Kidney tubule cell (primary cell): ENCODE results near the gene ZNF608.

Source experiments
- DNase-seq: peaks from one replicate; pipeline ENCODE4 v3.0.0-alpha.2; 2018; ENCODE audit warnings: low spot score

ZNF608 gene

DNA sequence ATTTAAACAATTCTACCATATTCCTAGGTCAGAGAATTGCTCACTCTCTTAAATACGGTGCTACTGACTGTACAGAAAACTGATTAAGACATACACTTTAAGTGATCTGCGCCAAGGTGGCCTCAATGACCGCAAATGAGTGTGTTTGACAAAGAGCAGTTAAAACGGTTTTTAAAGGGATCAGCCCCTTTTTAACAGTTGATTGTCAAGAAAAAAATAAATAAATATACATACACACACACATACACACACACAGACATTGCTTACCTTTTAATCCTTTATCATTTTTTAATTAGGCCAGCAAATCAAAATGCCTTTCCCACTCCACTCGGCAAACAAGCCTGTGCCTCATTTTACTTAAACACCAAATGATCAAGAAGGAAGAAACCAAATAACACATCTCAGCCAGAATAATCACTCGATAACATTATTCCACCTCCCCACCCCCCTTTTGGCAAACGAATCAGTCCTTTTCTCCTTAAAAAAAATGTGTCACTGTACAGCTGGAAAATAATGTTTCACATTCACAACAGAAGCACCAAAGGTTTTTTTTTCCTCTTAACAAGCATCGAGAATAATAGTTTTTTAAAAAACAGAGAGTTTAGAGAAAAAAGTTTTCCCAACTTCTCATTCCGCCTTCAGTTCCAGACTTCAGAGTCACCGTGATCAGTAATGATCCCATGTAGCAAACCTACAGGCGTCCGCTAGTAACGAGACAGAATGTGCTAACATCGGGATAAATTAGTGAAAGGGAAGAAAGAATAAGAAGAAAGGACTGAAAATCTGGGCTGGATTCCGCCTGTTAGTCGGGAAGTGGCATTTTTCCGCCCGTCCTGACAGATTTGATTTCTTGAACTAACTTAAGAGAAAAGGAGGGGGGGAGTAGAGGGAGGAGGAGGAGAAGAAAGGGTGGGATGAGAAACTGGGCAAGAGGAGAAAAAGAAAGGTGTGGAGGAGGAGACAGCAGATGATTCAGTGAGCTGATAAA is at the start of gene ZNF608:
Gene ZNF608, minus strand, starts transcription at position 712 of the 988 bp plus-strand sequence. CDS start 1,650 bp downstream, outside the sequence.
- peak; percentile 87 for DNase-seq

GRCh38 chr5:124795829-124796228 is 49.4 kb upstream of the ZNF608 start:
- DNase-seq = no peak

DNA sequence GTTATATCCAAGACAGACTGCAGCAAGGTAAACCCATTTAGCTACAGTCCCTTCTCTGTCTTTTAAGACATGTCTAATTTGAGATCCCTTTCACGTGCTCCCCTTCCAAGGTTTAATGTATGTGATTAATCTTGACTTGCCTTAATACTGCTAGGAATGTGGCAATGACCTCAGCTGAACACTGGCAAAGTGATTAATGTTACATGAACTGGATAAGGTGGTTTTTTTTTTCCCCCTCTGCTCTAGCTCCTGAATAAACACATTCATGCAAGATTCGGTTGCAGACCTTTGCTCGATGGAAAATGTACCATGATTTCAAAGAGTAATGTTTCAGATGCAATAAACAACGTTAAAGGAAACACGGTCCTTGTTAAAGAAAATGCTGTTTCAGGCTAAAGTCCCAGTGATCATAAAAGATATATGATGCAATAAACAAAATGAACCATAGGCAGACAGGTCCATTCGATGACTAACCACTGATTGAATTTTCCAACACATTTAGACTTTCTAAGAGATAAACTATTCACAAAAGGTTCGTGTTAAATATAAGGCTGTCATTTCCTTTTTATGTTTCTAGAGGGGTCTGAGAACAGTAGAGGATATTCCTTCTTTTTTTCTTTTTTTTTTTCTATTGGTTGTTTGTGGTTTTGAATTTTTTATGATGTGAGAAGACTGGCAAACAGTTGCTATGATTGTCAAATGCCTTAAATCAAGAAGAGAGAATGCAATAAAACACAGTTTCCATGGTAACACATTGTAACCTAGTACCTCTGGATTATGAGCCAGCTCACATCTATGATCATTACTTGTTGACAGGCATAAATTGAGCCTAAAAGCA is 44.7 kb upstream of the ZNF608 start:
- peak; percentile 64 for DNase-seq

DNA sequence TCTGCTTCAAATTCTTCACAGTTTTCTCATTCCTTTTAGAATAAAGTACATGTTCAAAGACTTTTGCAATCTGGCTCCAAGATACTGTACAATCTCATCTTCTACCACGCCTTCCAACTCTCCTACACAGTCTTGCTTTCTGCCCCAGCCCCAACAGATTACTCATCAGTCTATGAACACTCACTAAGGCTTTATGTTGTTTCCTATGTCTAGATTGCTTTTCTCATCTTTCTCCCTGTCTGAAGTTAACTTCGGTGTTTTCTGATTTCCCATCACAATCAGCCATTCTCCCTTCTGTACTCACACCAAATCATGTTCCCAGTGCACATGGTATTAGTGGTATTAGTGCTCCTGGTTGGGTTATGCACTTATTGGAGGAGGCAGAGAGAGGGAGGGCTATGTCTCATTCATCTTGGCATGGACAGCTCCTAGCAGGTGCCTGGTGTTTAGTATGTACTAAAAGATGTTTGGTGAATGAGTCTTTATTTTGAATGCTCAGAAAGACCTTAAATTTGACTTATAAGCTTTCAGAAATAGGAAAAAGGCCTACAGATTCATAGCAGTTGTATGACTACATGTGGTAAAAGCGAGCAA is 44.0 kb upstream of the ZNF608 start:
- DNase-seq = peak; percentile 48

GRCh38 chr5:124789104-124789605 is 42.7 kb upstream of the ZNF608 start:
- no peak for DNase-seq

GRCh38 chr5:124783794-124784193 is 37.4 kb upstream of the ZNF608 start:
- no peak for DNase-seq

- peak; percentile 8 for DNase-seq
Measured at GRCh38 chr5:124783285-124783684, 36.8 kb upstream of the ZNF608 start.

DNA sequence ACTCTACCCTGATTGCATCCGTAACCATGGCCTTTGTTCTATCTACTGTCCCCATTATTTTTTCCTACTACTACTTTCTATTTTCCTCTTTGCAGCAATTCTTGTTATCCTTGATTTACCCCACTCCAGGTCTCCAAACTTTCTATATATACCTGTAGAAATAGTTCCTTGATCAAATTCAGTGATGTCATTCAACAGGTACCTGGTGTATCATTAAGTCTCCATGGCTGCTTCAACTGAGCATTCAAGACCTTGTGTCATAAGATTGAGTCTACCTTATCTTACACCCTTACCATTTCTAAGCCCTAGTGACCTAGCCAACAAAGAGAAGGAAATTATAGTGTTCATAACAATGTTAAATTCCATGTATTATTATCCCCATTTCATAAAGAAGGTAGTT is 35.8 kb upstream of the ZNF608 start:
- DNase-seq = no peak

DNA sequence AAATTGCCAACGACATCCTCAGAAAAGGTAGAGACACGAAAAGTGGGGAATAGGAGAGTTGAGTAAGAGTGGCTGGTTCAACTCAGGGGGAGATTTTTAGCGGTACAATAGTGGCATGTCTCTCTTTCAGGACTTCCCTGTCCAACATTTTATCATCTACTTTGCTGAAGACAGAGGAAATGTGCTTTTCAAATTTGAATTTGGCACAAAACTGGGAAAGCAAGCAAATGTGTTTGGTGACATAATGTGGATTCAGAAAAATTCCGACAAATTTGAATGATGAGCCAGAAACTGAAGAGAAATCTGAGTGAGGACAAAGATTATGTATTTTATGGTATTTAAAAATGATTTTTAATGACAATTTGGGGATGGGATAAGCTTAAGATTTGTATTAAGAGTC is 33.6 kb upstream of the ZNF608 start:
- DNase-seq = no peak

- DNase-seq = no peak
Measured at GRCh38 chr5:124773315-124774311, 27.2 kb upstream of the ZNF608 start.

DNA sequence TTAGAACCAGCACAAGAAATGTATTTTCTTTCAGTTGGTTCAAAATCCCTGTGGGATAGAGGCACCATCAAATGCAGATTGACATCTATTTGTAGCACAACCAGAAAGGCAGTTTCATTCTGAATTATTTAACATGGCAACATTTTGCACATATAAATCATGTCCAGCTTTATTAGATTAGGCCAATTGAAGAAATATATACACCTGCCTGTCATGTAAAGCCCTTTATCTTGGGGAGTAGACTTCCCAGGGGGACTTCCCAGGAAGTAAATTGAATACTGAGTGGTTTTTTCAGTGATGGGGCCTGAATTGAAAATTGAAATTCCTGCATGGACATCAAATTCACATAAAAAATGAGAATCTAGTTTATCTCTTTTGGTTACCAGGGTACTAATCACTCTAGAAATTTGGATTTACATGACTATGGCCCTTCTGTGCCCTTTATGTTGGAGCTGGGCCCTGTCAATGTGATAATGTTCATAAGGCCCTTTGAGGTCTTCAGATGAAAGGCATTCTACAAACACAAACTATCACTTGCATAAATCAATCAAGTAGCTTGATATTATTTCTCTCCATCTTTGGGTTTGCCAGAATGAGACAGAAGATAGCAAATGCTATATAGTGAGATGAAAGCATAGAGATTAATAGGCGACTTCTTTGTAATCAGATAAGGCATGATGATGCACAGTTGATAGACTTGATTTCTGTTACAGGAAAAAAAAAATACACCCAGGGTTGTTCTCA is 26.2 kb upstream of the ZNF608 start:
- no peak for DNase-seq

- no peak for DNase-seq
Measured at GRCh38 chr5:124771761-124772160, 25.3 kb upstream of the ZNF608 start.

- no peak for DNase-seq
Measured at GRCh38 chr5:124764992-124765611, 18.7 kb upstream of the ZNF608 start.

GRCh38 chr5:124764585-124764984 is 18.1 kb upstream of the ZNF608 start:
- no peak for DNase-seq

DNA sequence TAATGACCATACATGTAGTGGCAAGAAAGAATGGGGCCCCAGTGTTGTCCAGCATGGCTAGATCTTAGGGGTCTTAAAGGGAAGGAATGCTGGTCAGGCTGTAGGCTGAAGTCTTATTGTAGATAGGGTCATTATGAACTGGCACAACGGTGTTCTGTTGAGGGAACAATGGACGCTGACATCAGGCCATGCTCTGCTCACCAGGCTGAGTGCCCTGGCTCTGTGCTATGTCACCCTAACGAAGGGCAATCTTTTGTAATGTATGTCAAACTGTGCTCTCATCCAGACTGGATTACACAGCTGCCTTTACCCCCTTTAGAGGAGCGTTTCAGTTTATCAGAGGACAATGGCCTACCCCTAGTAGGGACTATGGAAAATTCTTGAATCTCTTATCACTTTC is 14.6 kb upstream of the ZNF608 start:
- no peak for DNase-seq

DNA sequence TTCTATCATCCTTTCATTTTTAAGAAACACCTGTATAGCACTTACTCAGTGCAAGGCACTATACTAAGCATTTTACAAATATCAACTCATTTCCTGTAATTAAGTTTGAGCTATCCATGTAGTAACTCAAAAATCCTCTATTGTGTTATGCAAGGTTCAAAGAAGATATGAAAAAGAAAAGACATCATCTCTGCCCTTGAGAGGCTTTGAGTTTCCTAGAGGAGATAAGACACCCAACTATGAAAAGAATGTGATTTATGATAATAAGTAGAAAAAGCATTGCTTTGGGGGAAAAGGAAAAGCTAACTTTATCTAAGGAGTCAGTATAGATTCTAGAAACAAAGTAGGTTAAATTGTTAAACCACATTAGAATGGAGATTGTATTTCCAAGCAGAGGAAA is 14.2 kb upstream of the ZNF608 start:
- no peak for DNase-seq

- DNase-seq = no peak
Measured at GRCh38 chr5:124755565-124755964, 9.1 kb upstream of the ZNF608 start.

DNA sequence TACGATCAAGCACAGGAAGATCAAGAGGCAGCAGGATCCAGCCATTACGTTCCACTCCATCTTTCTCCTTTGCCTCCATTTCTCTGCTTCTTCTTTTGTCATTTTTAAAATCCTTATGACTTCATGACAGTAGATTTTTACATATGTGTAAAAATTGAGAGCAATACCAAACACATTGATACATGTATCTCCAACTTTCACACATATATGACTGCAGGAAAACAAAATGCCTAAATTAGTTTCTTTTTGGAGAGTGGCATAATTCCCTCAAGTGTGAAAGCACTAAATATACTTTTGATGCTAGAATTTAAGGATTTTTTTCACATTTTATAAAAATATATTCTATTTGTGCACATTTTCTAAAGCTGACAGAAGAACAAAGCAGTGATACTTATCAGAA is 8.6 kb upstream of the ZNF608 start:
- no peak for DNase-seq

- DNase-seq = no peak
Measured at GRCh38 chr5:124754206-124754927, 7.9 kb upstream of the ZNF608 start.
